Panc1 (cell line): ENCODE measurements around the gene KIAA0586.

Experiments
- CTCF ChIP-seq: fragments of 450-650 bp; IDR thresholded peaks from 2 replicates; pipeline ENCODE4 v1.5.1; 2017; ENCODE audit warnings: mild to moderate bottlenecking
- POLR2AphosphoS5 ChIP-seq: IDR thresholded peaks from 2 replicates; pipeline ENCODE4 v1.6.1; 2012; ENCODE audit warnings: mild to moderate bottlenecking, low read depth, low read length, moderate library complexity
- SIN3A ChIP-seq: IDR thresholded peaks from 2 replicates; pipeline ENCODE4 v1.6.1; 2012; ENCODE audit warnings: low read depth, mild to moderate bottlenecking, low read length, moderate library complexity, borderline replicate concordance; ENCODE audit not compliant: insufficient read depth
- TCF7L2 ChIP-seq: IDR thresholded peaks from 2 replicates; pipeline ENCODE4 v1.6.1; 2011; ENCODE audit warnings: mild to moderate bottlenecking, low read depth, low read length, inconsistent platforms

GRCh38 chr14:58555647-58556046 lies 128.1 kb downstream of the KIAA0586 start:
- TF ChIP-seq CTCF (no peak), TCF7L2 (no peak), POLR2AphosphoS5 (no peak), SIN3A (no peak)
